ENCODE data around the gene FBLIM1. TPM values are rescaled to one million over a fixed set of nuclear protein-coding genes. Genes with fewer than 3 reads are reported as not detected.
A peak's percentile ranks its signal among the peaks of the same experiment; 100 is the strongest.

The FBLIM1 gene
- total RNA-seq, 1 experiment from 2014 or later: 78.3 TPM

DNA sequence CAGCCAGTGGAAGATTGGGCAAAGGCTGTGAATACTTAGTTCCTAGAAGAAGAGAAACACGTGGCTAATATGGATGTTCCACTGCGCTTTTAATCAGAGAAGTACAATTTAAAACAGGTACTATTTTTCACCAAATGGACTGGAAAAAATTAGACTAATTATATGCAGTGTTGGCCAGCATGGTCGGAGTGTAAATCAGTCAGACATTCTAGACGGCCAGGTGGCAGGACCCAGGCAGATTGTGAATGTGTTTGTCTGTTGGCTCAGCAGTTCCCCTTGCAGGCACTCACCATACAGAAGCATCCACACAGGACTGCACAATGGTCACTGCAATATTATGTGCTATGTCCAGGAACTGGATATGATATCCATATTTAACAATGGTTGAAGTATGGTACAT lies 46.4 kb upstream of the FBLIM1 start:
- TF ChIP-seq, protein P1, sequence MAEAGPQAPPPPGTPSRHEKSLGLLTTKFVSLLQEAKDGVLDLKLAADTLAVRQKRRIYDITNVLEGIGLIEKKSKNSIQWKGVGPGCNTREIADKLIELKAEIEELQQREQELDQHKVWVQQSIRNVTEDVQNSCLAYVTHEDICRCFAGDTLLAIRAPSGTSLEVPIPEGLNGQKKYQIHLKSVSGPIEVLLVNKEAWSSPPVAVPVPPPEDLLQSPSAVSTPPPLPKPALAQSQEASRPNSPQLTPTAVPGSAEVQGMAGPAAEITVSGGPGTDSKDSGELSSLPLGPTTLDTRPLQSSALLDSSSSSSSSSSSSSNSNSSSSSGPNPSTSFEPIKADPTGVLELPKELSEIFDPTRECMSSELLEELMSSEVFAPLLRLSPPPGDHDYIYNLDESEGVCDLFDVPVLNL (CRISPR knock-in tag; IDR thresholded peaks at IDR 0.05; ENCODE audit: borderline replicate concordance, low read depth): no peak
- TF ChIP-seq, protein P2, sequence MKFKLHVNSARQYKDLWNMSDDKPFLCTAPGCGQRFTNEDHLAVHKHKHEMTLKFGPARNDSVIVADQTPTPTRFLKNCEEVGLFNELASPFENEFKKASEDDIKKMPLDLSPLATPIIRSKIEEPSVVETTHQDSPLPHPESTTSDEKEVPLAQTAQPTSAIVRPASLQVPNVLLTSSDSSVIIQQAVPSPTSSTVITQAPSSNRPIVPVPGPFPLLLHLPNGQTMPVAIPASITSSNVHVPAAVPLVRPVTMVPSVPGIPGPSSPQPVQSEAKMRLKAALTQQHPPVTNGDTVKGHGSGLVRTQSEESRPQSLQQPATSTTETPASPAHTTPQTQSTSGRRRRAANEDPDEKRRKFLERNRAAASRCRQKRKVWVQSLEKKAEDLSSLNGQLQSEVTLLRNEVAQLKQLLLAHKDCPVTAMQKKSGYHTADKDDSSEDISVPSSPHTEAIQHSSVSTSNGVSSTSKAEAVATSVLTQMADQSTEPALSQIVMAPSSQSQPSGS (CRISPR knock-in tag; IDR thresholded peaks at IDR 0.05; ENCODE audit: borderline replicate concordance, low read depth): no peak
- TF ChIP-seq ZNF138 (CRISPR knock-in tag; conservative IDR thresholded peaks at IDR 0.05): no peak
- TF ChIP-seq GABPB1 (CRISPR knock-in tag; IDR thresholded peaks at IDR 0.05): no peak
- no peak for TF ChIP-seq GTF2I (CRISPR knock-in tag; conservative IDR thresholded peaks at IDR 0.05)
- no peak for TF ChIP-seq FOXK1 (CRISPR knock-in tag; IDR thresholded peaks at IDR 0.05)
- no peaks in the 10 kb centered on the region for H3K27me3 Mint-ChIP-seq (ENCODE audit: low read depth)
- H3K36me3 Mint-ChIP-seq: peaks cover 9% of the 10 kb centered on the region
- POLR2A ChIA-PET: no interaction called here
- no peaks in the 10 kb centered on the region for H3K9me3 Mint-ChIP-seq
- H3K4me1 Mint-ChIP-seq: no peaks in the 10 kb centered on the region
- CTCF ChIA-PET: interaction anchor here (0.7 kb wide), 1 partner anchor 100 kb away, joined by 7 read pairs; no protein-coding TSS in a partner anchor
- H3K27ac Mint-ChIP-seq: no peak overlapping the region
- no peak overlapping the region for H3K4me3 Mint-ChIP-seq
- DNase-seq (ENCODE audit: low spot score) (no peak), ATAC-seq (no peak)

DNA sequence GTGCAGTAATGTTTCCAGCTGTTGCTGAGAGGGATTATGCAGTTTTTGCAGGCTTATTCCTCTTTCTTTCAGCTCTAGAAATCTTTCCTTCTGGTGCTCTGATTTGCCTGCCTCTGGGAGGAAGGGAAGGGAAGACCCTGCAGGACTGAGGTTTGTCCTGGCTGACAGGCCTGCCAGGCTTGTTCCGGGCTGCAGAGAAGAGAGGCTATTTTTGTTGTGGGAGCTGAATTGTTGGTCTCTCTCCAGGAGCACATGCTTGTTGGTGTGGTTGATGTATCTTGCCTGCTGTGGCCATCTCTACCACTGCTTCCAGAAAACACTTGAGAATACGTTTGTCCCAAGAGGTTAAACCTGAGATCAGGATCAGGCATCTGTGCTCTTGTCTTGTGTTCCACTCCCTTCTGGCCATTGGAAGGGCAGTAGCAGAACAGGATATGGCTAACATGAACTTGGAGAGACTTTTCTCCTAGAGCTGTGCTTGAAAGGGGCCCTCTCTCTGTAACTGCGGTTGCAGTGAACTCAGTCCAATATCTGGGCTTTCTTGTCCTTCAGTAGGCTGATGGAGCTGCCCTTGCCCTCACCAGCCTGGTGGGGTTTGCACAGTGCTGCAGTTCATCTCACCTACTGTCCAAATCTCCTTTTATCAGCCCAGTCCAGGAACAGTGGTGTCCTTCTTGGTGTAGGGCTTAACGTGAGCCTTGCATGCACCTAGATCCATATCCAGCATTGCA lies 44.0 kb upstream of the FBLIM1 start:
- no peaks in the 10 kb centered on the region for H3K27me3 Mint-ChIP-seq (ENCODE audit: low read depth)
- ChIA-PET POLR2A (interaction anchor here (0.5 to 0.6 kb wide), 2 partner anchors 26 to 62 kb away, joined by 3 to 5 read pairs; no protein-coding TSS in a partner anchor), CTCF (interaction anchor here (0.6 to 1.3 kb wide), 3 partner anchors 26 to 438 kb away, joined by 3 to 4 read pairs (median 4); no protein-coding TSS in a partner anchor)
- no peak for ATAC-seq
- no peaks in the 10 kb centered on the region for H3K9me3 Mint-ChIP-seq
- H3K4me3 Mint-ChIP-seq: no peak overlapping the region
- H3K27ac Mint-ChIP-seq: peak overlapping the region; percentile 20
- no peaks in the 10 kb centered on the region for H3K4me1 Mint-ChIP-seq
- DNase-seq (ENCODE audit: low spot score): no peak
- H3K36me3 Mint-ChIP-seq: peaks cover 15% of the 10 kb centered on the region
- TF ChIP-seq, protein P3, sequence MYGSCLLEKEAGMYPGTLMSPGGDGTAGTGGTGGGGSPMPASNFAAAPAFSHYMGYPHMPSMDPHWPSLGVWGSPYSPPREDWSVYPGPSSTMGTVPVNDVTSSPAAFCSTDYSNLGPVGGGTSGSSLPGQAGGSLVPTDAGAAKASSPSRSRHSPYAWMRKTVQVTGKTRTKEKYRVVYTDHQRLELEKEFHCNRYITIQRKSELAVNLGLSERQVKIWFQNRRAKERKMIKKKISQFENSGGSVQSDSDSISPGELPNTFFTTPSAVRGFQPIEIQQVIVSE (CRISPR knock-in tag; IDR thresholded peaks at IDR 0.05; ENCODE audit: borderline replicate concordance): no peak
- no peak for TF ChIP-seq PRRX2 (CRISPR knock-in tag; IDR thresholded peaks at IDR 0.05)
- TF ChIP-seq, protein P4, sequence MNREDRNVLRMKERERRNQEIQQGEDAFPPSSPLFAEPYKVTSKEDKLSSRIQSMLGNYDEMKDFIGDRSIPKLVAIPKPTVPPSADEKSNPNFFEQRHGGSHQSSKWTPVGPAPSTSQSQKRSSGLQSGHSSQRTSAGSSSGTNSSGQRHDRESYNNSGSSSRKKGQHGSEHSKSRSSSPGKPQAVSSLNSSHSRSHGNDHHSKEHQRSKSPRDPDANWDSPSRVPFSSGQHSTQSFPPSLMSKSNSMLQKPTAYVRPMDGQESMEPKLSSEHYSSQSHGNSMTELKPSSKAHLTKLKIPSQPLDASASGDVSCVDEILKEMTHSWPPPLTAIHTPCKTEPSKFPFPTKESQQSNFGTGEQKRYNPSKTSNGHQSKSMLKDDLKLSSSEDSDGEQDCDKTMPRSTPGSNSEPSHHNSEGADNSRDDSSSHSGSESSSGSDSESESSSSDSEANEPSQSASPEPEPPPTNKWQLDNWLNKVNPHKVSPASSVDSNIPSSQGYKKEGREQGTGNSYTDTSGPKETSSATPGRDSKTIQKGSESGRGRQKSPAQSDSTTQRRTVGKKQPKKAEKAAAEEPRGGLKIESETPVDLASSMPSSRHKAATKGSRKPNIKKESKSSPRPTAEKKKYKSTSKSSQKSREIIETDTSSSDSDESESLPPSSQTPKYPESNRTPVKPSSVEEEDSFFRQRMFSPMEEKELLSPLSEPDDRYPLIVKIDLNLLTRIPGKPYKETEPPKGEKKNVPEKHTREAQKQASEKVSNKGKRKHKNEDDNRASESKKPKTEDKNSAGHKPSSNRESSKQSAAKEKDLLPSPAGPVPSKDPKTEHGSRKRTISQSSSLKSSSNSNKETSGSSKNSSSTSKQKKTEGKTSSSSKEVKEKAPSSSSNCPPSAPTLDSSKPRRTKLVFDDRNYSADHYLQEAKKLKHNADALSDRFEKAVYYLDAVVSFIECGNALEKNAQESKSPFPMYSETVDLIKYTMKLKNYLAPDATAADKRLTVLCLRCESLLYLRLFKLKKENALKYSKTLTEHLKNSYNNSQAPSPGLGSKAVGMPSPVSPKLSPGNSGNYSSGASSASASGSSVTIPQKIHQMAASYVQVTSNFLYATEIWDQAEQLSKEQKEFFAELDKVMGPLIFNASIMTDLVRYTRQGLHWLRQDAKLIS (CRISPR knock-in tag; IDR thresholded peaks at IDR 0.05; ENCODE audit: borderline replicate concordance): no peak
- no peak for TF ChIP-seq ZNF138 (CRISPR knock-in tag; conservative IDR thresholded peaks at IDR 0.05)
- no peak for TF ChIP-seq TEAD4 (CRISPR knock-in tag; IDR thresholded peaks at IDR 0.05)
- TF ChIP-seq, protein P2 (CRISPR knock-in tag; IDR thresholded peaks at IDR 0.05; ENCODE audit: borderline replicate concordance, low read depth): no peak
- TF ChIP-seq, protein P5, sequence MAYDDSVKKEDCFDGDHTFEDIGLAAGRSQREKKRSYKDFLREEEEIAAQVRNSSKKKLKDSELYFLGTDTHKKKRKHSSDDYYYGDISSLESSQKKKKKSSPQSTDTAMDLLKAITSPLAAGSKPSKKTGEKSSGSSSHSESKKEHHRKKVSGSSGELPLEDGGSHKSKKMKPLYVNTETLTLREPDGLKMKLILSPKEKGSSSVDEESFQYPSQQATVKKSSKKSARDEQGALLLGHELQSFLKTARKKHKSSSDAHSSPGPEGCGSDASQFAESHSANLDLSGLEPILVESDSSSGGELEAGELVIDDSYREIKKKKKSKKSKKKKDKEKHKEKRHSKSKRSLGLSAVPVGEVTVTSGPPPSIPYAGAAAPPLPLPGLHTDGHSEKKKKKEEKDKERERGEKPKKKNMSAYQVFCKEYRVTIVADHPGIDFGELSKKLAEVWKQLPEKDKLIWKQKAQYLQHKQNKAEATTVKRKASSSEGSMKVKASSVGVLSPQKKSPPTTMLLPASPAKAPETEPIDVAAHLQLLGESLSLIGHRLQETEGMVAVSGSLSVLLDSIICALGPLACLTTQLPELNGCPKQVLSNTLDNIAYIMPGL (CRISPR knock-in tag; IDR thresholded peaks at IDR 0.05): no peak
- TF ChIP-seq, protein P6, sequence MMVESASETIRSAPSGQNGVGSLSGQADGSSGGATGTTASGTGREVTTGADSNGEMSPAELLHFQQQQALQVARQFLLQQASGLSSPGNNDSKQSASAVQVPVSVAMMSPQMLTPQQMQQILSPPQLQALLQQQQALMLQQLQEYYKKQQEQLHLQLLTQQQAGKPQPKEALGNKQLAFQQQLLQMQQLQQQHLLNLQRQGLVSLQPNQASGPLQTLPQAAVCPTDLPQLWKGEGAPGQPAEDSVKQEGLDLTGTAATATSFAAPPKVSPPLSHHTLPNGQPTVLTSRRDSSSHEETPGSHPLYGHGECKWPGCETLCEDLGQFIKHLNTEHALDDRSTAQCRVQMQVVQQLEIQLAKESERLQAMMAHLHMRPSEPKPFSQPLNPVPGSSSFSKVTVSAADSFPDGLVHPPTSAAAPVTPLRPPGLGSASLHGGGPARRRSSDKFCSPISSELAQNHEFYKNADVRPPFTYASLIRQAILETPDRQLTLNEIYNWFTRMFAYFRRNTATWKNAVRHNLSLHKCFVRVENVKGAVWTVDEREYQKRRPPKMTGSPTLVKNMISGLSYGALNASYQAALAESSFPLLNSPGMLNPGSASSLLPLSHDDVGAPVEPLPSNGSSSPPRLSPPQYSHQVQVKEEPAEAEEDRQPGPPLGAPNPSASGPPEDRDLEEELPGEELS (CRISPR knock-in tag; IDR thresholded peaks at IDR 0.05): no peak
- TF ChIP-seq RORB (CRISPR knock-in tag; IDR thresholded peaks at IDR 0.05): no peak
- TF ChIP-seq, protein P7, sequence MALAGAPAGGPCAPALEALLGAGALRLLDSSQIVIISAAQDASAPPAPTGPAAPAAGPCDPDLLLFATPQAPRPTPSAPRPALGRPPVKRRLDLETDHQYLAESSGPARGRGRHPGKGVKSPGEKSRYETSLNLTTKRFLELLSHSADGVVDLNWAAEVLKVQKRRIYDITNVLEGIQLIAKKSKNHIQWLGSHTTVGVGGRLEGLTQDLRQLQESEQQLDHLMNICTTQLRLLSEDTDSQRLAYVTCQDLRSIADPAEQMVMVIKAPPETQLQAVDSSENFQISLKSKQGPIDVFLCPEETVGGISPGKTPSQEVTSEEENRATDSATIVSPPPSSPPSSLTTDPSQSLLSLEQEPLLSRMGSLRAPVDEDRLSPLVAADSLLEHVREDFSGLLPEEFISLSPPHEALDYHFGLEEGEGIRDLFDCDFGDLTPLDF (CRISPR knock-in tag; IDR thresholded peaks at IDR 0.05): no peak
- TF ChIP-seq, protein P8, sequence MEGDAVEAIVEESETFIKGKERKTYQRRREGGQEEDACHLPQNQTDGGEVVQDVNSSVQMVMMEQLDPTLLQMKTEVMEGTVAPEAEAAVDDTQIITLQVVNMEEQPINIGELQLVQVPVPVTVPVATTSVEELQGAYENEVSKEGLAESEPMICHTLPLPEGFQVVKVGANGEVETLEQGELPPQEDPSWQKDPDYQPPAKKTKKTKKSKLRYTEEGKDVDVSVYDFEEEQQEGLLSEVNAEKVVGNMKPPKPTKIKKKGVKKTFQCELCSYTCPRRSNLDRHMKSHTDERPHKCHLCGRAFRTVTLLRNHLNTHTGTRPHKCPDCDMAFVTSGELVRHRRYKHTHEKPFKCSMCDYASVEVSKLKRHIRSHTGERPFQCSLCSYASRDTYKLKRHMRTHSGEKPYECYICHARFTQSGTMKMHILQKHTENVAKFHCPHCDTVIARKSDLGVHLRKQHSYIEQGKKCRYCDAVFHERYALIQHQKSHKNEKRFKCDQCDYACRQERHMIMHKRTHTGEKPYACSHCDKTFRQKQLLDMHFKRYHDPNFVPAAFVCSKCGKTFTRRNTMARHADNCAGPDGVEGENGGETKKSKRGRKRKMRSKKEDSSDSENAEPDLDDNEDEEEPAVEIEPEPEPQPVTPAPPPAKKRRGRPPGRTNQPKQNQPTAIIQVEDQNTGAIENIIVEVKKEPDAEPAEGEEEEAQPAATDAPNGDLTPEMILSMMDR (IDR thresholded peaks at IDR 0.05): no peak
- TF ChIP-seq FOXK1 (CRISPR knock-in tag; IDR thresholded peaks at IDR 0.05): no peak
- no peak for TF ChIP-seq HMGA2 (CRISPR knock-in tag; IDR thresholded peaks at IDR 0.05)

Data from WTC11 (cell line).